GM21390 (cell line): ENCODE results near the gene SLC25A21.

ENCODE experiments used
- ATAC-seq: cut with Tn5 transposase; IDR thresholded peaks from one replicate; pipeline ENCODE4 v1.9.1; 2021; ENCODE audit not compliant: unreplicated experiment

SLC25A21 gene

GRCh38 chr14:37144729-37145363, 27.6 kb downstream of the SLC25A21 start:
- no peak for ATAC-seq

GRCh38 chr14:37143475-37143874, 28.9 kb downstream of the SLC25A21 start:
- ATAC-seq = no peak

GRCh38 chr14:37142835-37143401, 29.5 kb downstream of the SLC25A21 start:
- no peak for ATAC-seq

GRCh38 chr14:37140176-37140575, 32.2 kb downstream of the SLC25A21 start:
- ATAC-seq = no peak

- no peak for ATAC-seq
Observed at GRCh38 chr14:37139710-37140109, 32.7 kb downstream of the SLC25A21 start.

- ATAC-seq = no peak
Observed at GRCh38 chr14:37138898-37139297, 33.5 kb downstream of the SLC25A21 start.

- no peak for ATAC-seq
Observed at GRCh38 chr14:37133284-37133913, 39.0 kb downstream of the SLC25A21 start.

- ATAC-seq = no peak
Observed at GRCh38 chr14:37131205-37131604, 41.2 kb downstream of the SLC25A21 start.

- no peak for ATAC-seq
Observed at GRCh38 chr14:37129047-37129446, 43.4 kb downstream of the SLC25A21 start.

GRCh38 chr14:37124614-37125013, 47.8 kb downstream of the SLC25A21 start:
- ATAC-seq = no peak

- ATAC-seq = no peak
Observed at GRCh38 chr14:37122919-37123639, 49.3 kb downstream of the SLC25A21 start.

- ATAC-seq = no peak
Observed at GRCh38 chr14:37122288-37122687, 50.1 kb downstream of the SLC25A21 start.

GRCh38 chr14:37118673-37119366, 53.6 kb downstream of the SLC25A21 start:
- ATAC-seq = no peak

GRCh38 chr14:37116933-37117849, 55.2 kb downstream of the SLC25A21 start:
- no peak for ATAC-seq

- ATAC-seq = no peak
Observed at GRCh38 chr14:37115406-37115805, 57.0 kb downstream of the SLC25A21 start.

GRCh38 chr14:37114559-37114958, 57.8 kb downstream of the SLC25A21 start:
- ATAC-seq = no peak

GRCh38 chr14:37114002-37114401, 58.4 kb downstream of the SLC25A21 start:
- ATAC-seq = no peak

GRCh38 chr14:37098132-37098531, 74.3 kb downstream of the SLC25A21 start:
- ATAC-seq = no peak

- no peak for ATAC-seq
Observed at GRCh38 chr14:37094502-37094901, 77.9 kb downstream of the SLC25A21 start.

- no peak for ATAC-seq
Observed at GRCh38 chr14:37093364-37093763, 79.0 kb downstream of the SLC25A21 start.
